ENCODE measurements around the gene STARD13. TPM values are rescaled to one million over a fixed set of nuclear protein-coding genes. Genes with fewer than 3 reads are reported as not detected.
A peak's percentile ranks its signal among the peaks of the same experiment; 100 is the strongest.

The STARD13 gene
- total RNA-seq, 4 donors from 2014 or later, result 9.5 to 33.9 (median 30.3) TPM

DNA sequence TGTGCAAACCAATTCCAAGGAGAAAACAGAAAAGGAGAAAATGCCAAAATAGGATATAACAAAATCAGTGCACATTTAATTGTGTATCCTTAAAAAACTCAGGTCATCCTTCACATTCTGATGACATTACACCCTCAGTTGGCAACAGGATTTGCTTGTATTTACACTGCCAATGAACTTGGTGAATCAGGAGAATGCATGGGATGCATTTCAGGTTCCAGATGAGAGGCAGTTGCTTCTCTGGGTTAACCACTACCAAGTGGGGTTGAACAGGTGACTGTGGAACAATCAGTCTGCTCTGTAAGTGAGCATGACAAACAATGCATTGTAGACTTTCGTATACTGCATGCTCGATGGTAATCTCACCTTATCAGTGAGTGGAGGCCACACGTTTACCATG is 79.1 kb downstream of the STARD13 start:
- TF ChIP-seq CTCF (IDR thresholded peaks at IDR 0.05) (no peak), POLR2A (IDR thresholded peaks at IDR 0.05) (no peak)
- H3K27me3 ChIP-seq, result no peaks in the 10 kb centered on the region
- no peak for DNase-seq
- no peaks in the 10 kb centered on the region for H3K36me3 ChIP-seq
- H3K27ac ChIP-seq, result peak overlapping the region in 2 of 4 donors; percentile 8 to 72
- H3K4me1 ChIP-seq, result peaks cover 0 to 36% (median 0%) of the 10 kb centered on the region in 4 donors
- H3K4me3 ChIP-seq, result no peak overlapping the region
- H3K9me3 ChIP-seq, result no peaks in the 10 kb centered on the region

- no peak overlapping the region for H3K4me3 ChIP-seq
- no peak for DNase-seq
- TF ChIP-seq CTCF (IDR thresholded peaks at IDR 0.05), result no peak
- no peak for TF ChIP-seq POLR2A (IDR thresholded peaks at IDR 0.05)
- peak overlapping the region in 2 of 4 donors; percentile 62 to 72 for H3K27ac ChIP-seq
- no peaks in the 10 kb centered on the region for H3K9me3 ChIP-seq
- H3K27me3 ChIP-seq, result no peaks in the 10 kb centered on the region
- no peaks in the 10 kb centered on the region for H3K36me3 ChIP-seq
- H3K4me1 ChIP-seq, result peaks cover 0 to 36% (median 0%) of the 10 kb centered on the region in 4 donors
These were observed 79.7 kb downstream of the STARD13 start for GRCh38 chr13:33205804-33206221.

- H3K4me3 ChIP-seq, result peak overlapping the region in 1 of 4 donors; percentile 19
- no peak for DNase-seq
- peaks cover 0 to 36% (median 0%) of the 10 kb centered on the region in 4 donors for H3K4me1 ChIP-seq
These were observed 80.3 kb downstream of the STARD13 start for GRCh38 chr13:33205224-33205623.

GRCh38 chr13:33204130-33204927 is 81.2 kb downstream of the STARD13 start:
- Histone ChIP-seq H3K36me3 (no peaks in the 10 kb centered on the region), H3K27ac (peak overlapping the region in 3 of 4 donors; percentile 18 to 72 (median 62)), H3K4me3 (peak overlapping the region in 2 of 4 donors; percentile 17 to 19), H3K27me3 (no peaks in the 10 kb centered on the region), H3K9me3 (no peaks in the 10 kb centered on the region), H3K4me1 (peaks cover 0 to 36% (median 0%) of the 10 kb centered on the region in 4 donors)
- TF ChIP-seq POLR2A (IDR thresholded peaks at IDR 0.05) (no peak), CTCF (IDR thresholded peaks at IDR 0.05) (no peak)
- DNase-seq, result peak in 1 of 3 donors; percentile 56

More at GRCh38 chr13:33205224-33205623, 80.3 kb downstream of the STARD13 start:
- Histone ChIP-seq H3K36me3 (no peaks in the 10 kb centered on the region), H3K9me3 (no peaks in the 10 kb centered on the region), H3K27me3 (no peaks in the 10 kb centered on the region), H3K27ac (peak overlapping the region in 2 of 4 donors; percentile 62 to 72)
- TF ChIP-seq POLR2A (IDR thresholded peaks at IDR 0.05) (no peak), CTCF (IDR thresholded peaks at IDR 0.05) (no peak)

DNA sequence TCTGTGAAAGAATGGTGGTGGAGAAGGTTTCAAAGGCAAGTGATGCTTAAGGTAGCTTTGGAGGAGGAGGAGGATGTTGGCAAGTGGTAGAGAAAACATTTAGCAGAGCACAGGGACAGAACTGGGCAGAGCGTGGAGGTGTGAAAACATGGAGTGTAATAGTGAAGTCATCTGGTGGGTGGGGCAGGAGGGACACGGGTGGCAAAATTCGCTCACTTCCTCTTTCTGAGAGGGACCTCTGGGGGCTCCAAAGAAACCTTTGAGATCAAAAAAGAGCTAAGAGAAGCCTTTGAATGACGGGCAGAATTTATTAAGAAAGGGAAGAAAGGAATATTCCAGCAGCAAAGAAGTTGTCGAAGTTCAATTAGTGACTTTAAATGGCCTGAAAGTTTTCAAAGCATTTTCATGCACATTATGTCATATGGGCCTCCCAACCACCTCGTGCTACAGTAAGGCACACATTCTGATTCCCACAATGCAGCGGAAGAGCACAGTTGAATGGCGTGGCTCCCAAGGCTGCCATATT is 82.8 kb downstream of the STARD13 start:
- Histone ChIP-seq H3K4me1 (peaks cover 0 to 25% (median 0%) of the 10 kb centered on the region in 4 donors), H3K4me3 (no peak overlapping the region), H3K27ac (peak overlapping the region in 1 of 4 donors; percentile 72), H3K27me3 (no peaks in the 10 kb centered on the region), H3K36me3 (no peaks in the 10 kb centered on the region), H3K9me3 (no peaks in the 10 kb centered on the region)
- DNase-seq, result no peak
- TF ChIP-seq POLR2A (IDR thresholded peaks at IDR 0.05) (no peak), CTCF (IDR thresholded peaks at IDR 0.05) (no peak)
